SW480 (cell line): ENCODE measurements around the gene KLRC1.
"Not testable (repeated sequence)": the region's sequence is repeated elsewhere in the genome, so short reads cannot be mapped to it uniquely, and the experiment has no call there.

Experiments used
- DNase-seq: peaks from one replicate; pipeline ENCODE4 v3.0.0-alpha.2; 2016; ENCODE audit warnings: low spot score

KLRC1 gene

DNA sequence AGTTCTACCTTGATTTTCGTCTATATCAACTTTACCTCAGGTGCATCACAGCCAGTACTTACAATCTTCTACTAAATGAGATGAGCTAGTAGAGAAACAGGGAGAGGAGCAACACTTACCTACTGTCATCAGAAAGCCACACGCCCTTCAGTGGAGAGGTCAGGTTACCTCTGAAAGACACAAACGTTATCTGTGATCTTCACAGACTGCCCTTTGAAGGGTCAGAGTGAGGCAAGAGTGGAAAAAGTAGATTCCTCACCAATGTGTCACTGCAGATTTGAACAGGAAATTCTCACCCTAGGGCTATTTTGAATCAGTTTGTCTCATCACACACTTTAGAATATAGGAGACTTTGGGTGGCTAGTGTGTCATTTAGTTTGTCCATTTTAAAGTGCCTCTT lies 31.0 kb downstream of the KLRC1 start:
- DNase-seq, result not testable (repeated sequence)

- peak; percentile 80 for DNase-seq
Measured at GRCh38 chr12:10420334-10420733, 32.8 kb downstream of the KLRC1 start, which contains the start of gene KLRC3. KLRC3 (minus strand) TSS chr12:10420595; CDS start chr12:10420550, 45 bp downstream.

DNA sequence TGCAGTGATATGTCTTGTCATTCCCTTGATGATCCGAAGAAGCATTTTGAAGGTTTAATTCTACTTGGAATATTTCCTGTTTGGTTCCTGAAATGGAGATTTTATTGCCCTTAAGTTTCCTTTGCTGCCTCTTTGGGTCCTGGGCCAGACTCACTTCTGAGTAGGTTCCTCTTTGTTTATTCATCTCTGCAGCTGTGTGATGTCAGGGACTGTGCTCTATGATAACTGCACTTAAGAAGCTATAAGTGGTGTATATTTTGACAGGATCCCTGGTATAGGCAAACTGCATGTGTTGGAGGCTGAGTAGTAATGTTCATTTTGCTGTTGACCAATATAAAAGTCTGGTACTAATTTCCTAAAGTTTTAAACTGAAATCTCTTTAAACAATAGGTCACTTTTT lies 43.8 kb downstream of the KLRC1 start, which contains the start of gene KLRC4:
Gene KLRC4, minus strand, starts transcription at position 366 of the 400 bp plus-strand sequence. Its CDS starts 182 bp downstream, at position 184.
- peak; percentile 97 for DNase-seq

- peak; percentile 71 for DNase-seq
Measured at GRCh38 chr12:10408842-10409241, 44.3 kb downstream of the KLRC1 start.

DNA sequence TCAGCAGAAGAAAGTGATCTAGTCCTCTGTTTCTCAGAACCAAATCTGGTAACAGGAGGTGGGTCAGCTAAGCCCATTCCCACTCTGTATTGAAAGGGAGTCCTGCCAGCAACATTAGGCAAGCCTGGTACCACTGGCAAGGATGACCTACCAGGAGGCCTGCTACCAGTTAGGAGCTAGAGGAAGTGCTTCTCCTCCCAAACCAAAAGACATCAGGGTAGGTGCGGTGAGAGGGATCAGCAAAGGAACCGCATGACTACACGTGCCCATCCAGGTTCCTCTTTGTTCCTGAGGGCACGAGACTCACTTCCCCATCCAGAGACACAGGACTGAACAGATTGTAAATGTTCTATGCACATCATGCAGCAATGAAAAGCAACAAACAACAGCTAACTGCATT lies 46.5 kb downstream of the KLRC1 start:
- DNase-seq, result peak; percentile 66

GRCh38 chr12:10405294-10405693 lies 47.9 kb downstream of the KLRC1 start:
- DNase-seq, result no peak

- no peak for DNase-seq
Measured at GRCh38 chr12:10404798-10405197, 48.4 kb downstream of the KLRC1 start.

DNA sequence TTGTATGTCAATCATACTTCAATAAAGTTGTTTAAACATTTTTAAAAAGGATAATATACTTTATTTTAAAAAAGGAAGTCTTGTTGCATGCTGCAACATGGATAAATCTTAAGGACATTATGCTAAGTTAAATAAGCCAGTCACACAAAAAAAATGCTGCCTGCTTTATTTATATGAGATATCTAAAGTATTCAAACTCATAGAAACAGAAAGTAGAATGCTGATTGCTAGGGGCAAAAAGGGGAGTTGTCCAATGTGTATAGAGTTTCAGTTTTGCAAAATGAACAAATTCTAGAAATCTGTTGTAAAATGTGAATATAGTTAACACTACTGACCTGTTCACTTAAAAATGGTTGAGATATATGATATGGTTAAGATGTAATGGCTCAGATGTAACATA lies 52.3 kb downstream of the KLRC1 start:
- no peak for DNase-seq

DNA sequence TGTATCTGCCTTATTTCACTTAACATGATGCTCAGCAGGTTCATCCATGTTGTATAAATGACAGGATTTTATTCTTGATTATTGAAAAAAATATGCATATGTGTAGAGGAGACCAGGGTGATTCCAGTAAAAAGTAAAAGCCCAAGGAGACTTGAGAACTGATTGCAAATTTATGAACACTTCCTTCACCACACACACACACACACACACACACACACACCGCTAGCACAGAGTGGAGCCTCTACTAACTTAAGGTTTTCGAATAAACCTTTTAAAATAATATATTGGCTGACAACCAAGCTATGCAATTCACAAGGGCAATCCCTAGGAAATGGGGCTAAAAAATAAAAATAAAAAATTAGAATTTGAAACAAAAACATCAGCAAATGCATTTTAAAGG lies 55.0 kb downstream of the KLRC1 start:
- no peak for DNase-seq

- peak; percentile 37 for DNase-seq
Measured at GRCh38 chr12:10397296-10397695, 55.9 kb downstream of the KLRC1 start.

- not testable (repeated sequence) for DNase-seq
Measured at GRCh38 chr12:10396176-10396575, 57.0 kb downstream of the KLRC1 start.
